Measurements from ENCODE around the gene FBXO31. TPM values are rescaled to one million over a fixed set of nuclear protein-coding genes. Genes with fewer than 3 reads are reported as not detected.

Gene FBXO31
- total RNA-seq, 1 donor from 2014 or later: 29.9 TPM

GRCh38 chr16:87330646-87331045 is 52.9 kb downstream of the FBXO31 start:
- Histone ChIP-seq H3K27ac (no peak overlapping the region), H3K9me3 (no peaks in the 10 kb centered on the region), H3K4me3 (no peak overlapping the region), H3K36me3 (peaks cover 55% of the 10 kb centered on the region), H3K4me1 (no peaks in the 10 kb centered on the region), H3K27me3 (no peaks in the 10 kb centered on the region)
- ATAC-seq: no peak
- intact Hi-C loops (cut with DNase I): no loop called here
- TF ChIP-seq CTCF (IDR thresholded peaks at IDR 0.05): no peak
- peak; percentile 31 for DNase-seq

DNA sequence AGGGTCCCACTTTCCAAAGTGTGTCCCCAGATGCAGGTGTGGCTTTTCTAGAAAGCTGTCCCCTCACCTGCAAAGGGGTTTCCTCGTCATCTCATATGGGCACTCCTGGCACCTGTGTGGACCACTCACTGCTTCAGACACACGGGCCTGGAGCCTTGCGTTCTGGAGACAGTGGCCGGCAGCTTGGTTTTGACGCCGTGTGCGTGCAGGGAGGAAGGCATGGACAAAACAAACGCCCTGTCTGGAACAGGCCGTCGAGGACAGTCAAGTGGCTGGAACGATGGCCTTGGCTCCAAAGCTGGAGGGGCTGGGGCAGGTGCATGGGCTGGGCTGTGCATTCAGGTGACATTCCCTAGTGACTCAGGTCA is 53.3 kb downstream of the FBXO31 start:
- Histone ChIP-seq H3K27ac (no peak overlapping the region), H3K4me1 (no peaks in the 10 kb centered on the region), H3K4me3 (no peak overlapping the region), H3K27me3 (no peaks in the 10 kb centered on the region), H3K36me3 (peaks cover 54% of the 10 kb centered on the region), H3K9me3 (no peaks in the 10 kb centered on the region)
- no peak for TF ChIP-seq CTCF (IDR thresholded peaks at IDR 0.05)
- DNase-seq (peak; percentile 45), ATAC-seq (no peak)
- intact Hi-C loops (cut with DNase I): no loop called here

DNA sequence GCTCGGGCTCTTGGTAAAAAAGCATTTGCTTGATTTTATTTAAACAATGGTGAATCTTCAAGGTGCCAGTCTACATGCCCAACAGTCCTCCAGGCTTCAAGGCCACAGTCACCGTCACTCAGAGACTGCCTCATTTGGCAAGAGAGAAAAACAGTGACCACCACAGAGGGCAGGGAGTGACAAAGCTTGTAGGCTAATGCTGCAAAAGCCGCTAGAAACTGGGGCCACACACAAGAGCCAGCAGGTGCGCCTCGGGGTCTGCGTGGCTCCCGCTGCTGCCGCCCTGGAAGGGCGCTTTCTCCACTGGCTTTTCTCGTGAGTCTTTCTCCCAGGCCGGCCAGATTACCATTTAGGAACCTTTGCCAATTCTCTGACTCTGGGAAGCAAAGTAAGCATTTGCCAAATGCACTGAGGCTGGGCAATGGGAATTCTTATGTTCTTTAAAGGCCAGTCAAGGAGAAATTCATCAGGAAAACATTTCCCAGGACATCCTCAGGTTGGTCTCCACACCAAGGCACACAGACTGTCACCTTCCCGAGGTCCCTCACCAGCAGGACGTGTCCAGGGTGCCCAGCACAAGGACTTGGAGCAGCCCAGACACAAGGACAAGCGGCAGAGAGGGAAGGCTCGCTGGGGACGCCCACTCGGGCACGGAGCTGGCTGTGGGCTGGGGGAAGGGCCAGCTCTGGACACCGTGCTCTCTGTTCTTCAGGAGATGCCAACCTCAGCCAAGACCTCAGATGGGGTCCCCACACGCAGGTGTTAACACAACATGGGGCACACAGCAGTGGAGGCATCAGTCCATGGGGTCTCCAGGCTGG is 53.9 kb downstream of the FBXO31 start:
- TF ChIP-seq CTCF (IDR thresholded peaks at IDR 0.05): no peak
- no peaks in the 10 kb centered on the region for H3K27me3 ChIP-seq
- peaks cover 48% of the 10 kb centered on the region for H3K36me3 ChIP-seq
- DNase-seq (peak; percentile 57), ATAC-seq (no peak)
- intact Hi-C loops (cut with DNase I): loop anchor here (10.0 kb wide), 2 partner anchors 55 to 315 kb away; partner anchors contain the start of gene FBXO31
- H3K4me3 ChIP-seq: no peak overlapping the region
- no peak overlapping the region for H3K27ac ChIP-seq
- no peaks in the 10 kb centered on the region for H3K9me3 ChIP-seq
- peaks cover 2% of the 10 kb centered on the region for H3K4me1 ChIP-seq

DNA sequence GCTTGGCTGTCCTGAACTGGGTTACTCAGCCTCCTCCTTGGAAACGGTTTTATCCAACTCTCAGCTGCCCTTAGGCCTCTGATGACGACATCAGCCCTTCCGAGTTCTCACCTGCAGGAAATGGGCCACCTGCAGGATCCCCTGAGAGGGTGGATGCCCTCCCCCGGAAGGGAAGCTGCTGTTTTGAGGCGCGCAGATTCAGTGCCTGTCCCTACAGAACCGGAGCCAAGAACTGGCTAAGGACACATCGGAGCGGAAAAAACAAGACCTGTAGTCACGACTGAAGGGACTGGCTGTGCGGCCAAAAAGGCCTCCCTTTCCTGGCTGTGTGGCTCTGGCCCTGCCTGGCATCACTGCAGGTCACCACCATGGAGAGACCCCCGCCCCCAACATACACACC is 54.7 kb downstream of the FBXO31 start:
- TF ChIP-seq CTCF (IDR thresholded peaks at IDR 0.05): no peak
- H3K27ac ChIP-seq: no peak overlapping the region

GRCh38 chr16:87327798-87328495 is 55.6 kb downstream of the FBXO31 start:
- ATAC-seq: no peak
- no peak for TF ChIP-seq CTCF (IDR thresholded peaks at IDR 0.05)
- Histone ChIP-seq H3K9me3 (no peaks in the 10 kb centered on the region), H3K27ac (no peak overlapping the region), H3K27me3 (no peaks in the 10 kb centered on the region), H3K4me1 (peaks cover 3% of the 10 kb centered on the region), H3K36me3 (peaks cover 31% of the 10 kb centered on the region), H3K4me3 (no peak overlapping the region)
- intact Hi-C loops (cut with DNase I): loop anchor here (10.0 kb wide), 2 partner anchors 57 to 317 kb away; partner anchors contain the start of gene FBXO31
- DNase-seq: peak; percentile 47

More for the DNA sequence above, 54.7 kb downstream of the FBXO31 start:
- ATAC-seq (no peak), DNase-seq (peak; percentile 48)
- intact Hi-C loops (cut with DNase I): loop anchor here (10.0 kb wide), 2 partner anchors 56 to 316 kb away; partner anchors contain the start of gene FBXO31
- Histone ChIP-seq H3K27me3 (no peaks in the 10 kb centered on the region), H3K36me3 (peaks cover 40% of the 10 kb centered on the region), H3K4me3 (no peak overlapping the region), H3K9me3 (no peaks in the 10 kb centered on the region), H3K4me1 (peaks cover 3% of the 10 kb centered on the region)

Measured in upper lobe of right lung (tissue), 1 donor.